Measurements from ENCODE around the gene NGEF.

NGEF gene

DNA sequence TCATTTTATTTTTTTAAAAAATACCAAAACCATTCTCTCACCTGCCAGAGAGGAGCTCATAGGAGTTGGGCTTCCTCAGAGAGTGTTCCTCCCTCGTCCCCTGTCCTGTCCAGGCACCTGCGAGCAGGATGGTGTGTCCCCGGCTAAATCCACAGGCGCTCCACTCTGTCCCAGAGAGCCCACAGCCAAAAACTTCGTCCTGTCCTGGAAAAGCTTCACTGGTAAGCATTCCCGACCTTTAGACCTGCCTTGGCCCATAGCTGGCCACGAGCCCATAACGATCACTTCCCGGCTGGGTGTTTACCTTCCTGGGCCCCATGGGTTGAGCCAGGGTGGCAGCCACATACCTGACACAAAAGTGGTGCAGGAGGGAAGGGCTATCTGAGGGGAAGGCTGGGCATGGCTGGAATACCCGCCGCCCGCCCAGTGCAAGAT, at the start of gene NGEF:
Gene NGEF, minus strand, starts transcription at position 230 of the 435 bp plus-strand sequence. CDS start 38,366 bp downstream, outside the sequence.
- TF ChIP-seq CTCF (IDR thresholded peaks at IDR 0.05; ENCODE audit: borderline replicate concordance, insufficient read depth, low read depth, low read length): no peak
- no peak within 1 kb of the TSS for H3K4me3 ChIP-seq (ENCODE audit: low read depth, low read length)

DNA sequence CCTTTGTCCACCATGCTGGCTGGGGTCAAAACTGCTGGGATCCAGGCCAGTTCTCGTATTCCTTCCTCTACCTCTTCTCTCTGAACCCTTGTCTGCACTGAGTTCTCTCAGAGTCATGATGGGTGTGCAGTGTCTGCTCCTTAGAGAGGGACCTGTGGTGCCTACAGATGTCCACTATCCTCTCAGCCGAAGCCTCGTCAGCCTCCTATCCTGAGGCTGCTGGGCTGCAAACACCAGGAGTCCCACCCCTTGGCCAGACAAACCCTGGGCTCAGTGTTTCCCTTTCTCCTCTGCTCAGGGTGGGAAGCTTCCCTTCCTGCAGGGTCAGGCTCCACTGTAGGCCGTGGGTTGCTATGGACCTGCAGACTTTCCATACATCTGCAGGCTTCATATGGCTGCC, 49.4 kb upstream of the NGEF start:
- TF ChIP-seq CTCF (IDR thresholded peaks at IDR 0.05; ENCODE audit: borderline replicate concordance, insufficient read depth, low read depth, low read length): no peak
- H3K4me3 ChIP-seq (ENCODE audit: low read depth, low read length): peak overlapping the region; percentile 53

DNA sequence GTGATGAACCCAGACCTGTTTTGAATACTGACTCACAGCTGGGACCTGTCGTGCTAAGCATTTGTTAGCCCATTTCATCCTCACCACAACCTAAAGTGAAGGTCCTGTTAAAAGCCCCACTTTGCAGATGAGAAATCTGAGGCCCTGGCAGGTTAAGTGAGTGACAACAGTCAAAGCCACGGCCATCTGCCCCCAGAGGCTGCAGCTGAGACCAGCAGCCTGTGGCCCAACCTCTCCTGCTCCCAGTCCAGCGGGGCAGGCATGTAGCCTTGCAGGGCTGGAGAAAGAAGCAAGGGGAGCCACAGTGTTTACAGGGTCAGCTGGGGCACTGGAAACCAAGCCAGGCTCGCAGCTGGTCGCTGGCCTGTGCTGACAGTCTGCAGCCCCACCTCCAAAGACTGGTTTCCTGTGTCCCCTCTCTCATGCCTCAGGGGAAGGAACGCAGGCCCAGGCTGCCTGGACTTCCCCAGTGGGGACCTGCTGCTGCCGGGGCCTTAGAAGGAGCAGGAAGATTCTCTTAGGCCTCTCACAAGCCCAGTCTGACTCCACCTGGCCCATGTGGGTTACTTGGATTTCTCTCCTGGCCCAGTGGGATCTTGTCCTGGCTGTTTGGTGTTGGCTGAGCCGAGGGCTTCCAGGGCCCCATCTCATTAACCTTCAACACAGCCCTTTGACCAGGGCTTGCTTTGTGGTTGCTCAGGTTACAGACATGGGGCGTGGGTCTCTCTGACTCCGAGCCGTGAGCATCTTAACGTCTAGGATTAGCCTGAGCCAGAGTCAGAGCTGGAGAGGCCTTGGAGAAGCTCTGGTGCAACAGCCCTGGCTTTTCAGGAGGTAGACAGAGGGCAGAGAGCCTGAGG, 48.8 kb upstream of the NGEF start:
- peak; percentile 72 for TF ChIP-seq CTCF (IDR thresholded peaks at IDR 0.05; ENCODE audit: borderline replicate concordance, insufficient read depth, low read depth, low read length)
- H3K4me3 ChIP-seq (ENCODE audit: low read depth, low read length): peak overlapping the region; percentile 53

GRCh38 chr2:233060980-233061590, 48.0 kb upstream of the NGEF start:
- TF ChIP-seq CTCF (IDR thresholded peaks at IDR 0.05; ENCODE audit: borderline replicate concordance, insufficient read depth, low read depth, low read length): no peak
- H3K4me3 ChIP-seq (ENCODE audit: low read depth, low read length): peak overlapping the region; percentile 53

DNA sequence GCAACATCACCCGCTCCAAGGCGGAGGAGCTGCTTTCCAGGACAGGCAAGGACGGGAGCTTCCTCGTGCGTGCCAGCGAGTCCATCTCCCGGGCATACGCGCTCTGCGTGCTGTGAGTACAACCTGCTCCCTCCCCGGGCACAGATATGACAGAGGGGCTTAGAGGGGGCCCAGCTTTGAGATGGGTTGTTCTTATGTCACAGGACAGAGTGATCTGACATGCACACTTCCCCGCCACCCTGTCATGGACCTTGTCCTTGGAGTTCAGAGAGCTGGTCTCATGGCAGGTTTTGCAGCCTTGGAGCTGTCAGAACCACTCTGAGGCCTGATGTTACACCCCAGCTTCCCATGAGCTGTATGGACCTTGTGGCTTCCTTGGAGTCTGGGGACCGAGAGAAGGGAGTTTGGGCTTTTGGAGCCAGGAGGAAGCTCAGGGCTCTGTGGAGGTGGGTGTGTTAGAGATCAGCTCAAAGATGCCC, 47.5 kb upstream of the NGEF start:
- no peak for TF ChIP-seq CTCF (IDR thresholded peaks at IDR 0.05; ENCODE audit: borderline replicate concordance, insufficient read depth, low read depth, low read length)
- peak overlapping the region; percentile 53 for H3K4me3 ChIP-seq (ENCODE audit: low read depth, low read length)

- H3K4me3 ChIP-seq (ENCODE audit: low read depth, low read length): peak within 1 kb of the TSS; percentile 53
- TF ChIP-seq CTCF (IDR thresholded peaks at IDR 0.05; ENCODE audit: borderline replicate concordance, insufficient read depth, low read depth, low read length): peak; percentile 10; the same call in 1 of the 2 replicates
Measured at GRCh38 chr2:233059797-233060500, 46.9 kb upstream of the NGEF start, which contains the start of gene INPP5D. INPP5D (plus strand) TSS chr2:233060342; CDS start chr2:233060479, 137 bp downstream.
